ENCODE results near the gene DUSP5. TPM values are rescaled to one million over a fixed set of nuclear protein-coding genes. Genes with fewer than 3 reads are reported as not detected.

The DUSP5 gene
- total and polyA plus RNA-seq, 3 donors from 2014 or later, result 42.7 to 57.5 (median 42.8) TPM

DNA sequence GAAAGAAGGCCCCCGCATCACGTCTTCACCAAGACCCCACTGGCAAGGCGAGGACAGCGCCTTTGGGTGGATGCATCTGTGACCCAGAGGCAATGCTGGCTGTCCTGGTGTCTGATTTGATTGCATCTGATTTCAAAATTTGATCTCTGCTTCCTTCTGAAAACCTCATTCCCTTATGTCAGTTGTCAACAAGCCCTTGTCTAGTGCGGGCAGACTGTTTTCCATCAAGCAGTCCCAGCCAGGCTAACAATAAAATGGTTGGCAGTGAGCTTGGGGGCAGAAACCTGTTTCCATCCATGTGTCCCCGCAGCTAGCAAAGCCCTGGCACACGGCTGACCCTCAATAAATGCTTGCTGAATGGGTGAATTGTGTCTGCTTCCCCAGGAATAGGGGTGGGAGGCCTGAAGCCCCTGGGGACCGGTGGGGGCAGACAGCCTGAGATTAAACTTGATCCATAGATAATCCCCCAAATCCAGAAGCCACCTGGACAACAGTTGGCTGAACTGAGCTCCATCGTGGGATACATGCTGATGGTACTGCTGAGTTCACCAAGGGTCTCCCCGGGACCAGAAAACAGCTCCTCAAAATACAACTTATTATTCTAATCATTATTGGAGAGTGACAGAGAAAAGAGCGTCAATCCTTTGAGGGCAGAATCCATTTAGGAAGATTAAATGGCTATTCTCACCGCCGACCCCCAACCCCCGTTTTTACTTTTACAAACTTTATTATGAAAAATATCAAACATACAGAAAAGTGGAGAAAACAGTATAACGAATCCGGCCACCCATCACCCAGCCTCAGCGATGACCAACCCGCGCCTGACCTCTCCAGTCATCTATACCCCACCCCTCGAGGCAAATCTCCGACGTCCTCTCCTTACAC, 912 bp upstream of the DUSP5 start:
- TF ChIP-seq POLR2A (IDR thresholded peaks at IDR 0.05), result no peak
- TF ChIP-seq, protein P1, sequence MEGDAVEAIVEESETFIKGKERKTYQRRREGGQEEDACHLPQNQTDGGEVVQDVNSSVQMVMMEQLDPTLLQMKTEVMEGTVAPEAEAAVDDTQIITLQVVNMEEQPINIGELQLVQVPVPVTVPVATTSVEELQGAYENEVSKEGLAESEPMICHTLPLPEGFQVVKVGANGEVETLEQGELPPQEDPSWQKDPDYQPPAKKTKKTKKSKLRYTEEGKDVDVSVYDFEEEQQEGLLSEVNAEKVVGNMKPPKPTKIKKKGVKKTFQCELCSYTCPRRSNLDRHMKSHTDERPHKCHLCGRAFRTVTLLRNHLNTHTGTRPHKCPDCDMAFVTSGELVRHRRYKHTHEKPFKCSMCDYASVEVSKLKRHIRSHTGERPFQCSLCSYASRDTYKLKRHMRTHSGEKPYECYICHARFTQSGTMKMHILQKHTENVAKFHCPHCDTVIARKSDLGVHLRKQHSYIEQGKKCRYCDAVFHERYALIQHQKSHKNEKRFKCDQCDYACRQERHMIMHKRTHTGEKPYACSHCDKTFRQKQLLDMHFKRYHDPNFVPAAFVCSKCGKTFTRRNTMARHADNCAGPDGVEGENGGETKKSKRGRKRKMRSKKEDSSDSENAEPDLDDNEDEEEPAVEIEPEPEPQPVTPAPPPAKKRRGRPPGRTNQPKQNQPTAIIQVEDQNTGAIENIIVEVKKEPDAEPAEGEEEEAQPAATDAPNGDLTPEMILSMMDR (IDR thresholded peaks at IDR 0.05), result no peak
- intact Hi-C loops (cut with DNase I; ENCODE audit: low total_unique reads), result no loop called here

DNA sequence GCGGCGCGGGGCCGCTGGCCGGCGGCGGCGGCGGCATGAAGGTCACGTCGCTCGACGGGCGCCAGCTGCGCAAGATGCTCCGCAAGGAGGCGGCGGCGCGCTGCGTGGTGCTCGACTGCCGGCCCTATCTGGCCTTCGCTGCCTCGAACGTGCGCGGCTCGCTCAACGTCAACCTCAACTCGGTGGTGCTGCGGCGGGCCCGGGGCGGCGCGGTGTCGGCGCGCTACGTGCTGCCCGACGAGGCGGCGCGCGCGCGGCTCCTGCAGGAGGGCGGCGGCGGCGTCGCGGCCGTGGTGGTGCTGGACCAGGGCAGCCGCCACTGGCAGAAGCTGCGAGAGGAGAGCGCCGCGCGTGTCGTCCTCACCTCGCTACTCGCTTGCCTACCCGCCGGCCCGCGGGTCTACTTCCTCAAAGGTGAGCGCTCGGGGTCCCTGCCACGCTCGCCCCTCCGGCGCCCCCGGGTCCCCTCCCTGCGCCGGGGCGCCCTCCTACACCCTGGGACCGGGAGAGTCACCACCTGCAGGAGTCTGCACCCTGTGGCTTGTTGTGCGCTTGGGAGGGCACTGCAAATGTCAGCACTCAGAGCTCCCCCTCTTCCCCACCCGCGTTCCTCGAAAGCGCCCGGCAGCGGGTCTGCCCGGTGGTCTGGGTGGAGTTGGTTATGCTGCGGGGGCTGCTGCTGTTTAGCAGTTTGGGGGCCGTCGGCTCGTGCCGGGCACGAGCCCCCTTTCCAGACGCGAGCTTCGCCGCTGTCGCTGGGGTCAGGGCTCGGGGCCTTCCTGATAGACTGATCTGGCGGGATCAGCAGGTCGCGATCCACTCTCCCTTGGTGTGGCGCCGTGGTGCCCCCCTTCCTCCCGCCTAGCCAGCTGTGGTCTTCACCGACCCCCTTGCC, 627 bp downstream of the DUSP5 start:
- TF ChIP-seq POLR2A (IDR thresholded peaks at IDR 0.05), result no peak
- TF ChIP-seq, protein P1 (IDR thresholded peaks at IDR 0.05), result no peak
- Histone ChIP-seq H3K9me3 (no peaks in the 10 kb centered on the region), H3K27me3 (no peaks in the 10 kb centered on the region), H3K27ac (peak overlapping the region in 1 of 2 donors; percentile 83), H3K36me3 (ENCODE audit: low read depth, missing control alignments) (no peaks in the 10 kb centered on the region), H3K4me1 (peaks cover 50% of the 10 kb centered on the region), H3K4me3 (peak overlapping the region; percentile 66 to 70)
- intact Hi-C loops (cut with DNase I; ENCODE audit: low total_unique reads), result no loop called here
- peak; percentile 58 for DNase-seq
- WGBS, 2 donors, result 4 to 14% methylated on average over 19 to 79 of the region's 107 CpGs

More for the DNA sequence above, 912 bp upstream of the DUSP5 start:
- H3K4me1 ChIP-seq, result peaks cover 44% of the 10 kb centered on the region
- H3K27ac ChIP-seq, result peak overlapping the region; percentile 83 to 93
- H3K9me3 ChIP-seq, result no peaks in the 10 kb centered on the region
- WGBS, 2 donors, result 17 to 19% methylated on average over 20 to 22 of the region's 22 CpGs
- DNase-seq, result peak; percentile 17
- H3K4me3 ChIP-seq, result peak overlapping the region; percentile 66 to 96
- no peaks in the 10 kb centered on the region for H3K27me3 ChIP-seq
- no peaks in the 10 kb centered on the region for H3K36me3 ChIP-seq (ENCODE audit: low read depth, missing control alignments)

DNA sequence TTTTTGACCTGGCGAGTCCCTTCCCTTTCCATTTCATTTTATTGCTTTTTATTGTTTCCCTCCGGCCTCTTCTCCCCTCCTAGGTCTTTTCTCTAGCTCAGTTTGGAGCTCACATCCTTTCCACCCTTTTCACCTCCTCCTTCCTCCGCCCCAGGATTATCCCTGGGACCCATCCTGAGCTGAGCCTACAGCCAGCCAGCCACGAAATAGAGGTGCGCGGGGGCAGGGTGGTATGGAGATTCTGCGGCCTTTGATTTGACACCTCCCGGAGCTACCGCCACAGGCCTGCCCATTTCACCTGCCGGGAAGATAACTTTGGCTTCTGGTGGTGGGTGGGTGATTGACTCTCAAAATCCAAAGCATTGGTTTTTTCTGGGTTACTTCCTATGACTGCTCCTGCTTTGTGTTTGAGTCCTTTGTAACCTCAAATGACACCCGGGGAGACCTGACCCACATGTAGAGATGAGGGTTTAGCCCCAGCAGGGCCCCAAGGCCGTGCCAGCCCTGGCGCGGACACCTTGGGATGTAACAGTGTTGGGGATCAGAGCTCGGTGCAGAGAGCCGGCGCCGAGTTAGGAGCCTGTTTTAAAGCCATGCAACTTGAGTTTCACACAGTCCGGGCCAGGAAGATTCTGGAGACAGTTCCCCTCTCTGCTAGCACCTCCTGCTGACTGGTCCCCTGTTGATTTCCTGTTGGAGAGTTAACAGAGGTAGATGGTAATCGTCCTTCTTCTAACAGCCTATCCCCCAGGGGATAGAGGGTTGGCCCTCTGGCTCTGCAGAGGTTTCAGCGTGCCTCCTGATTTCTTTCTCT, 1.5 kb downstream of the DUSP5 start:
- Histone ChIP-seq H3K4me1 (peaks cover 58% of the 10 kb centered on the region), H3K9me3 (no peaks in the 10 kb centered on the region), H3K27me3 (no peaks in the 10 kb centered on the region), H3K36me3 (ENCODE audit: low read depth, missing control alignments) (no peaks in the 10 kb centered on the region), H3K27ac (peak overlapping the region in 1 of 2 donors; percentile 19), H3K4me3 (peak overlapping the region; percentile 66 to 70)
- TF ChIP-seq POLR2A (IDR thresholded peaks at IDR 0.05), result no peak
- TF ChIP-seq, protein P1 (IDR thresholded peaks at IDR 0.05), result no peak
- DNase-seq, result peak; percentile 31
- intact Hi-C loops (cut with DNase I; ENCODE audit: low total_unique reads), result no loop called here
- WGBS, 2 donors, result 31 to 56% methylated on average over 21 of the region's 21 CpGs

DNA sequence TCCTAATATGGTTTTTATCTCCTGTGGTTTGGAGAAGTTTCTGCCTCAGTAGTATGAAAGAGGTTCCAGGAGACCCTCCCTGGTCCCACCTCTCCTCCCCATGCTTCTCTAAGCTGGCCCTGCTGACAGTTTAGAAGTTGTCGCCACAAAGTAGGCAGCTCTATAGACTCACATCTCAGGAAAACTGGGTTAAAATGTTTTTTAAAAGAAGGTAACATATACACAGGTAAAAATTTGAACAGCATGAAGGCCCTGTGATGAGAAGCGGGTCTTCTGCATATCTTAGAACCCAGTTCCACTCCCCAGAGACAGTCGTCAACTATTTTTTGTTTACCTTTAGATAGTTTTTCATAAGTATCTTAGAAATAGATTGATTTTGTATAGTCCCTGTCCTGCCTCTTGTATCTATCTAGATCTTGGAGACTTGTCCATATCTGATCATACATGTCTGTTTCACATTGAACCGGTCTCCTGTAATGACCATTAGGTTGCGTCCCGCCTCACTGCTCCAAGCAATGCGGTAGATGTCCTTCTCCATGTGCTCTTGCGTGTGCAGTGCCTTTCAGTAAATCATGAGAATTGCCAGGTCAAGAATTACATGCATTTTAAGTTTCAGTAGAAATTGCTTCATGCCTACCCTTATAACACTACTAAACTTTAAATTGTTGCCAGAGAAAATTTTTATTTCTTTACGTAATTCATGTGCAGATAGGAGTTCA, 2.2 kb downstream of the DUSP5 start:
- WGBS, 2 donors, result 72 to 83% methylated on average over 9 of the region's 9 CpGs
- Histone ChIP-seq H3K27ac (no peak overlapping the region), H3K9me3 (no peaks in the 10 kb centered on the region), H3K27me3 (no peaks in the 10 kb centered on the region), H3K4me3 (peak overlapping the region in 1 of 2 donors; percentile 70), H3K4me1 (peaks cover 58% of the 10 kb centered on the region), H3K36me3 (ENCODE audit: low read depth, missing control alignments) (no peaks in the 10 kb centered on the region)
- DNase-seq, result no peak
- intact Hi-C loops (cut with DNase I; ENCODE audit: low total_unique reads), result no loop called here
- TF ChIP-seq, protein P1 (IDR thresholded peaks at IDR 0.05), result no peak
